OCI-LY7 (cell line): ENCODE results near the gene MOB3B. TPM values are rescaled to one million over a fixed set of nuclear protein-coding genes. Genes with fewer than 3 reads are reported as not detected.

Experiments
- BruUV-seq: library from RNA; stranded (reverse); fragments of 400-500 nt; replicated peaks from 2 replicates; lab custom pipeline; 2021; lab: Mats Ljungman, UMichigan
- CTCF ChIA-PET: fragments of 300-600 bp; sonication (Branson Sonifier 250); formaldehyde crosslinking; loops from one replicate; lab custom pipeline; 2022; ENCODE audit warnings: antibody characterized with exemption; ENCODE audit not compliant: unreplicated experiment; lab: Charles Lee
- POLR2A ChIA-PET: fragments of 300-600 bp; sonication (Branson Sonifier 250); formaldehyde crosslinking; loops from one replicate; lab custom pipeline; 2022; ENCODE audit warnings: antibody characterized with exemption; lab: Charles Lee
- DNase-seq: peaks from one replicate; pipeline ENCODE4 v3.0.0-alpha.2; 2015; ENCODE audit warnings: low spot score
- H2AFZ ChIP-seq: fragments of 200-600 bp; sonication (generic), shearing (Covaris generic); 2 replicates; pipeline ENCODE4 v1.6.1; 2014; ENCODE audit warnings: mild to moderate bottlenecking, antibody characterized with exemption, low read length, moderate library complexity
- H3K27ac ChIP-seq: fragments of 200-600 bp; sonication (generic); 2 replicates; pipeline ENCODE4 v1.5.1; 2014; ENCODE audit warnings: mixed run types, low read depth, mild to moderate bottlenecking, moderate library complexity, low read length, inconsistent platforms; ENCODE audit not compliant: poor library complexity, severe bottlenecking
- H3K36me3 ChIP-seq: fragments of 200-600 bp; sonication (generic); 2 replicates; pipeline ENCODE4 v1.6.1; 2014; ENCODE audit warnings: mild to moderate bottlenecking, antibody characterized with exemption, low read length, moderate library complexity, mixed read lengths; ENCODE audit not compliant: insufficient read depth
- H3K4me1 ChIP-seq: fragments of 200-600 bp; sonication (generic); 2 replicates; pipeline ENCODE4 v1.5.1; 2014; ENCODE audit warnings: mild to moderate bottlenecking, low read length; ENCODE audit not compliant: insufficient read depth, poor library complexity, severe bottlenecking
- H3K4me2 ChIP-seq: fragments of 200-600 bp; sonication (generic); 2 replicates; pipeline ENCODE4 v1.6.1; 2014; ENCODE audit warnings: mild to moderate bottlenecking, low read length
- H3K4me3 ChIP-seq: fragments of 200-600 bp; sonication (generic); 2 replicates; pipeline ENCODE4 v1.5.1; 2014; ENCODE audit warnings: mild to moderate bottlenecking, low read depth, low read length; ENCODE audit not compliant: poor library complexity, severe bottlenecking
- H3K79me2 ChIP-seq: fragments of 200-600 bp; sonication (generic); 2 replicates; pipeline ENCODE4 v1.6.1; 2016; ENCODE audit warnings: low read depth, mild to moderate bottlenecking, low read length, moderate library complexity, mixed read lengths; ENCODE audit not compliant: insufficient read depth
- H3K9me2 ChIP-seq: fragments of 200-600 bp; sonication (generic); 2 replicates; pipeline ENCODE4 v1.6.1; 2016; ENCODE audit warnings: mild to moderate bottlenecking, low read length, mixed read lengths; ENCODE audit not compliant: insufficient read depth
- H3K9me3 ChIP-seq: fragments of 200-600 bp; sonication (generic); 2 replicates; pipeline ENCODE4 v1.6.1; 2014; ENCODE audit warnings: mild to moderate bottlenecking, mixed run types, low read length, mixed read lengths
- H4K20me1 ChIP-seq: fragments of 200-600 bp; sonication (generic); 2 replicates; pipeline ENCODE4 v1.6.1; 2014; ENCODE audit warnings: mild to moderate bottlenecking, antibody characterized with exemption, low read length, moderate library complexity, mixed read lengths; ENCODE audit not compliant: insufficient read depth
- EZH2phosphoT487 ChIP-seq: fragments of 200-600 bp; sonication (generic); IDR thresholded peaks from 2 replicates; pipeline ENCODE4 v1.6.1; 2018; ENCODE audit warnings: low read depth, borderline replicate concordance, mild to moderate bottlenecking, mixed run types, antibody characterized with exemption, low read length, moderate library complexity, mixed read lengths
- intact Hi-C: fragments of 100-400 bp; cut with micrococcal nuclease; formaldehyde crosslinking; loops from one replicate; pipeline ENCODE4 v1.10.0; 2022; ENCODE audit not compliant: unreplicated experiment
- total RNA-seq, 2 experiments: library from RNA; depleted of rRNA in 1 of 2; stranded (reverse); fragments of >200 nt in 1 of 2; shearing (Covaris generic) in 1 of 2; gene quantifications; 2 replicates each; pipeline ENCODE4 v1.2.3, GENCODE V29; 2014 to 2022
- TF ChIP-seq, protein P1 (sequence below): fragments of 200-600 bp; sonication (generic); conservative IDR thresholded peaks from 2 replicates; pipeline ENCODE4 v1.5.1; 2014; ENCODE audit warnings: mild to moderate bottlenecking, antibody characterized with exemption, low read length, moderate library complexity, mixed read lengths

Gene MOB3B
- total RNA-seq, 2 experiments from 2014 or later = 0.04 TPM; not detected in 1

DNA sequence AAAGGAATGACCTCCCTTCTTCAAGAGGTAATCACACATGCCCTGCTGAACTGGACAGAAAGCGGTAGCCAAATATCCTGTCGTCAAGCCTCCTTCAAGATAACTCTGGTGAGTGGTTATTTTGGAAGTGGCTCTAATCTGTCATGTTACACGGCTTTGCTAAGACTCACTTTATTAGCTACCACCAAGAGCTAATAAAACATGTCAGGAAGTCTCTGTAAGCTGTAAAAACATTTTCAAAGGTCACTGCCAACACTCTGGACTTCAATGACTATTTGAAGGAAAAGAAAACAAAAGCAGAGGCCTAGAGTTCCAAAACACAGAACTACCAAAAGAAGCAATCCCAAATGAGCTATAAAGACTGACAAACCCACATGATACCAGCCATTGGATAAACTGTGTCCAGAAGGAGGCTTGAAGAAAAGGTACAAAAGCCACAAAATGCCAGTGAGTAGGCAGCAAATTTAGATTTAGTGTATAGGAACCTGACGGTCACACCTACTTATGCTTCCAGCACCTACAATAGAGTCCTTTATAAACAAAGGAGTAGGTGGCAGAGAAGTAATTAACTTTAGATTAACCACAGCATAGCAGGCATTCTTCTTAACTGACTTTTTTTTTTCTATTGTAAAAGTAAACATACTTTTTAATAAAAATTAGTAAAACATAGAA is 135.3 kb downstream of the MOB3B start:
- no peaks in the 10 kb centered on the region for H3K79me2 ChIP-seq
- no peak for DNase-seq
- H3K4me1 ChIP-seq = no peaks in the 10 kb centered on the region
- intact Hi-C loops = no loop called here
- H3K36me3 ChIP-seq = no peaks in the 10 kb centered on the region
- H4K20me1 ChIP-seq = no peaks in the 10 kb centered on the region
- H3K27ac ChIP-seq = no peak overlapping the region
- ChIA-PET POLR2A (interaction anchor here (0.7 kb wide), 1 partner anchor 16 kb away, joined by 3 read pairs; no protein-coding TSS in a partner anchor), CTCF (no interaction called here)
- TF ChIP-seq, protein P1, sequence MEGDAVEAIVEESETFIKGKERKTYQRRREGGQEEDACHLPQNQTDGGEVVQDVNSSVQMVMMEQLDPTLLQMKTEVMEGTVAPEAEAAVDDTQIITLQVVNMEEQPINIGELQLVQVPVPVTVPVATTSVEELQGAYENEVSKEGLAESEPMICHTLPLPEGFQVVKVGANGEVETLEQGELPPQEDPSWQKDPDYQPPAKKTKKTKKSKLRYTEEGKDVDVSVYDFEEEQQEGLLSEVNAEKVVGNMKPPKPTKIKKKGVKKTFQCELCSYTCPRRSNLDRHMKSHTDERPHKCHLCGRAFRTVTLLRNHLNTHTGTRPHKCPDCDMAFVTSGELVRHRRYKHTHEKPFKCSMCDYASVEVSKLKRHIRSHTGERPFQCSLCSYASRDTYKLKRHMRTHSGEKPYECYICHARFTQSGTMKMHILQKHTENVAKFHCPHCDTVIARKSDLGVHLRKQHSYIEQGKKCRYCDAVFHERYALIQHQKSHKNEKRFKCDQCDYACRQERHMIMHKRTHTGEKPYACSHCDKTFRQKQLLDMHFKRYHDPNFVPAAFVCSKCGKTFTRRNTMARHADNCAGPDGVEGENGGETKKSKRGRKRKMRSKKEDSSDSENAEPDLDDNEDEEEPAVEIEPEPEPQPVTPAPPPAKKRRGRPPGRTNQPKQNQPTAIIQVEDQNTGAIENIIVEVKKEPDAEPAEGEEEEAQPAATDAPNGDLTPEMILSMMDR = no peak
- TF ChIP-seq EZH2phosphoT487 = no peak
- no TSS peak for BruUV-seq
- H2AFZ ChIP-seq = no peak overlapping the region
- H3K9me3 ChIP-seq = no peaks in the 10 kb centered on the region
- H3K4me2 ChIP-seq = no peak overlapping the region
- no peak overlapping the region for H3K4me3 ChIP-seq
- no peaks in the 10 kb centered on the region for H3K9me2 ChIP-seq

DNA sequence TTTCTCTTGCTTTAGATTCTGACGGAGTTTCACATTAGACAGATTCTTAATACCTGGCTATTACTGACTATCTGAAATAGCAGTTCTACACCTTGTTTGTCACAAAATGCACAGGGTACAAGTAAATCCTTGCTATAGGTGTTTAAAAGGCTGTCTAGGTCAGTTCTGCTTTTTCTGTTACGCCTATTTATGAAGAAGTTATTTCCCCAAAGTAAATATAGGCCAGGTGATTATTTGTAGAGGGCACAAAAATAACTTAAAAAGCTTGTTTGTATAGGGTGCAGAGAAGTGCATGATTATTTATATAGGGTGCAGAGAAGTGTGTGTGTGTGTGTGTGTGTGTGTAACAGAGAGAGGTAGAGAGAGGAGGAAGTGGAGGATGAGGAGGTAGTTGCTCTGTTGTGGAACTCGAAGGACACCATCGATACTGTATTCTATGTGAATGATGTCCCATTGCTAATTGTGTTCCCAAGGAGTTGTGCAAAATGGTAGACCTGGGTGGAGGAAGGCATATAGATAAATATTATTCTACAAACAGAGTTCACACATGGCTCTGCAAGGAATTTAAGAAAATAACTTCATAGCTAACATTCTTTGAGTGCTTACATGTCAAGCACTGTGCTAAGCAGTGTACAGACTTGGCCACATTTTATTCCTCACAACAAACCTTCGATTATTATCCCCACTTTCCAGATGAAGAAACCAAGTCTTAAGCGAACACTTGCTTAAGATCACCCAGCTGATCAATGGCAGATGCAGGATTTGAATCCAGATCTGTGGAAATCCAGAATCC is 136.4 kb downstream of the MOB3B start:
- DNase-seq = no peak
- POLR2A ChIA-PET = interaction anchor here (0.5 to 1.4 kb wide), 3 partner anchors 12 to 15 kb away, joined by 3 to 4 read pairs (median 3); no protein-coding TSS in a partner anchor

More for the DNA sequence above, 136.4 kb downstream of the MOB3B start:
- H3K9me2 ChIP-seq = no peaks in the 10 kb centered on the region
- no peaks in the 10 kb centered on the region for H4K20me1 ChIP-seq
- H3K4me1 ChIP-seq = no peaks in the 10 kb centered on the region
- no peak overlapping the region for H3K4me2 ChIP-seq
- H3K9me3 ChIP-seq = no peaks in the 10 kb centered on the region
- H2AFZ ChIP-seq = no peak overlapping the region
- H3K4me3 ChIP-seq = no peak overlapping the region
- H3K79me2 ChIP-seq = no peaks in the 10 kb centered on the region
- BruUV-seq = no TSS peak
- intact Hi-C loops = no loop called here
- no peaks in the 10 kb centered on the region for H3K36me3 ChIP-seq
- TF ChIP-seq, protein P1 = no peak
- TF ChIP-seq EZH2phosphoT487 = no peak
- no peak overlapping the region for H3K27ac ChIP-seq
- CTCF ChIA-PET = no interaction called here
